Liver (tissue), 9 donors: Measurements from ENCODE around the gene RBKS. TPM values are rescaled to one million over a fixed set of nuclear protein-coding genes. Genes with fewer than 3 reads are reported as not detected.

Source experiments
- DNase-seq: peaks from one replicate; pipeline ENCODE4 v3.0.0-alpha.2; 2017; ENCODE audit warnings: low spot score
- H3K27ac ChIP-seq, 2 donors: one replicate each; pipeline ENCODE4 v1.7.0; 2013; ENCODE audit warnings: inconsistent platforms in 2 of 2, low read length in 2 of 2, control low read depth in 1 of 2, low read depth in 1 of 2, mild to moderate bottlenecking in 1 of 2
- H3K27me3 ChIP-seq, 4 donors: one replicate each; pipeline versions ENCODE4 v1.6.1 to v1.7.0; 2013; ENCODE audit warnings: low read length in 3 of 4, inconsistent platforms in 1 of 4, mild to moderate bottlenecking in 1 of 4, moderate library complexity in 1 of 4; ENCODE audit not compliant: control insufficient read depth in 4 of 4, insufficient read depth in 4 of 4
- H3K36me3 ChIP-seq, 4 donors: one replicate each; pipeline versions ENCODE4 v1.6.1 to v1.7.0; 2013; ENCODE audit warnings: low read length in 3 of 4, mild to moderate bottlenecking in 3 of 4, low read depth in 1 of 4, moderate library complexity in 1 of 4; ENCODE audit not compliant: control insufficient read depth in 4 of 4, insufficient read depth in 3 of 4
- H3K4me1 ChIP-seq, 4 donors: one replicate each; pipeline versions ENCODE4 v1.6.1 to v1.7.0; 2013; ENCODE audit warnings: low read length in 3 of 4, mild to moderate bottlenecking in 3 of 4, moderate library complexity in 1 of 4; ENCODE audit not compliant: control insufficient read depth in 4 of 4, insufficient read depth in 4 of 4
- H3K4me3 ChIP-seq, 3 donors: one replicate each; pipeline versions ENCODE4 v1.6.1 to v1.7.0; 2013; ENCODE audit warnings: low read length in 3 of 3, control low read depth in 1 of 3, low read depth in 1 of 3, mild to moderate bottlenecking in 1 of 3
- H3K9ac ChIP-seq, 2 donors: one replicate each; pipeline ENCODE4 v1.7.0; 2013; ENCODE audit warnings: low read length in 2 of 2, mild to moderate bottlenecking in 2 of 2, moderate library complexity in 2 of 2, control low read depth in 1 of 2, low read depth in 1 of 2
- H3K9me3 ChIP-seq, 4 donors: one replicate each; pipeline versions ENCODE4 v1.6.1 to v1.7.0; 2013; ENCODE audit warnings: low read length in 3 of 4; ENCODE audit not compliant: control insufficient read depth in 4 of 4
- FOXA1 ChIP-seq: IDR thresholded peaks from 2 replicates; pipeline ENCODE4 v1.6.1; 2016; ENCODE audit warnings: antibody characterized with exemption
- FOXA2 ChIP-seq: IDR thresholded peaks from 2 replicates; pipeline ENCODE4 v1.6.1; 2016; ENCODE audit warnings: antibody characterized with exemption
- HNF4G ChIP-seq: IDR thresholded peaks from 2 replicates; pipeline ENCODE4 v1.6.1; 2016; ENCODE audit warnings: antibody characterized with exemption
- NR2F2 ChIP-seq: IDR thresholded peaks from 2 replicates; pipeline ENCODE4 v1.6.1; 2016; ENCODE audit warnings: antibody characterized with exemption
- RAD21 ChIP-seq, 2 donors: IDR thresholded peaks; 2 replicates each; pipeline ENCODE4 v1.6.1; 2016; ENCODE audit warnings: antibody characterized with exemption in 2 of 2, mild to moderate bottlenecking in 2 of 2
- SP1 ChIP-seq: IDR thresholded peaks from 2 replicates; pipeline ENCODE4 v1.6.1; 2018; ENCODE audit warnings: antibody characterized with exemption, mild to moderate bottlenecking
- YY1 ChIP-seq: IDR thresholded peaks from 2 replicates; pipeline ENCODE4 v1.6.1; 2016; ENCODE audit warnings: antibody characterized with exemption, mild to moderate bottlenecking
- WGBS: extraction: QIAGEN DNeasy Blood & Tissue Kit; methylation state at CpG from one replicate; pipeline ENCODE4 v1.1.7; 2013; 5-methylcytosine and 5-hydroxymethylcytosine counted together
- polyA plus RNA-seq, 2 donors: library from polyadenylated mRNA; stranded (reverse) in 1 of 2; unstranded in 1 of 2; fragments of 200-250 nt in 1 of 2; fragments of >200 nt in 1 of 2; fragmentation: Nextera tagmentation in 1 of 2; extraction: Ambion mirVana in 1 of 2; gene quantifications; one replicate each; pipeline versions ENCODE4 v1.2.1 to v1.2.3, GENCODE V29; 2013 to 2015
- total RNA-seq, 2 donors: library from RNA; depleted of rRNA; stranded (reverse); fragments of >200 nt; gene quantifications; one replicate each; pipeline ENCODE4 v1.2.3, GENCODE V29; 2014
- TF ChIP-seq, protein P1 (sequence below): IDR thresholded peaks from 2 replicates; pipeline ENCODE4 v1.6.1; 2016; ENCODE audit warnings: antibody characterized with exemption, mild to moderate bottlenecking
- TF ChIP-seq, protein P2 (sequence below): fragments of 150-350 bp; IDR thresholded peaks from 2 replicates; pipeline ENCODE4 v1.5.1; 2017; ENCODE audit warnings: improper control_type of control experiment, low read depth, low read length; ENCODE audit not compliant: missing input control
- donor health status: healthy.
- donor health status: healthy.
- donor health status: healthy.
- donor health status: healthy.
- donor health status: healthy.

Gene RBKS
- total and polyA plus RNA-seq, 4 donors: 6.3 to 18.8 (median 15.2) TPM

DNA sequence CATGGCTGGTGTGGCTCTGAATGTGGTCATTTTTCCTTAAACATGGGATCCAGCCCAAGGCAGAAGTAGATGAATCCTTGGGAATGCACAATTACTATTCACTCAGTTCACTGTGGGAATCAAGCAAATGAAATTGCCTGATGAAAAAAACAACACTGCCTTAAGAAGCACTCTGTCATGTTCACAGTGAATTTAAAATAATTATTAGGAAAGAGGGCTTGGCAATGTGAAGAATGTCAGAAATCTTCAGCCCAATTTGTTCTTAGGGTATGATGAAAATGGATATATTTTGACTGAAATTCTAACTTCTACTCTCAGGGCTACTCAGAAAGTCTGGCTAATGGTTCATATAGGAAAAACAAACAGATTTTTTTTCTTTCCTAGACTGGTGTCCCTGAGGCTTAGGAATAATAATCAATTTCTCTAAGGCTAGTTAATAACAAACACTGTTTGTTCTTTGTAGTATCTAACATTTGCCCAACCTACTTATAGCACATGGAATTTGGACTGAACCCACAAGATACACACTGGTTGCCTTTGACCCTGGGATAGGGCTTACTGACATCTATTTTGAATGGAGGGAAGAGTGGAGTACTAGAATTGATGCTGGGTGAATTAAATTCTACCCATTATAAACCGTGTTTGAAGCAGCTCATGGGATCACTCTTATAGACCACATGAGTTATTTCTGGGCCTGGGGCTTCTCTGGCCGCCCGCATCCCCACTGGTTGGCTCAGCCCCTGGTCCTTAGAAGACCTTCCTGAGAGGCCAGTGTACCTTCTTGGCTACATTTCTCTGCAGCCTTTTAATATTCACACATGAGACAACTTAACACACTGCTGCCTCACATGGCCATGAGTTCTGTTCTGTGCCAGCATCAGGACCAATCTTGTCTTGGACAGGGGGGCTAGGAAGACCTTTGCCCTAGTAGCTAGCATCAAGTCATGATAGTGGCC lies 127.0 kb downstream of the RBKS start (continued):
- TF ChIP-seq, protein P1, sequence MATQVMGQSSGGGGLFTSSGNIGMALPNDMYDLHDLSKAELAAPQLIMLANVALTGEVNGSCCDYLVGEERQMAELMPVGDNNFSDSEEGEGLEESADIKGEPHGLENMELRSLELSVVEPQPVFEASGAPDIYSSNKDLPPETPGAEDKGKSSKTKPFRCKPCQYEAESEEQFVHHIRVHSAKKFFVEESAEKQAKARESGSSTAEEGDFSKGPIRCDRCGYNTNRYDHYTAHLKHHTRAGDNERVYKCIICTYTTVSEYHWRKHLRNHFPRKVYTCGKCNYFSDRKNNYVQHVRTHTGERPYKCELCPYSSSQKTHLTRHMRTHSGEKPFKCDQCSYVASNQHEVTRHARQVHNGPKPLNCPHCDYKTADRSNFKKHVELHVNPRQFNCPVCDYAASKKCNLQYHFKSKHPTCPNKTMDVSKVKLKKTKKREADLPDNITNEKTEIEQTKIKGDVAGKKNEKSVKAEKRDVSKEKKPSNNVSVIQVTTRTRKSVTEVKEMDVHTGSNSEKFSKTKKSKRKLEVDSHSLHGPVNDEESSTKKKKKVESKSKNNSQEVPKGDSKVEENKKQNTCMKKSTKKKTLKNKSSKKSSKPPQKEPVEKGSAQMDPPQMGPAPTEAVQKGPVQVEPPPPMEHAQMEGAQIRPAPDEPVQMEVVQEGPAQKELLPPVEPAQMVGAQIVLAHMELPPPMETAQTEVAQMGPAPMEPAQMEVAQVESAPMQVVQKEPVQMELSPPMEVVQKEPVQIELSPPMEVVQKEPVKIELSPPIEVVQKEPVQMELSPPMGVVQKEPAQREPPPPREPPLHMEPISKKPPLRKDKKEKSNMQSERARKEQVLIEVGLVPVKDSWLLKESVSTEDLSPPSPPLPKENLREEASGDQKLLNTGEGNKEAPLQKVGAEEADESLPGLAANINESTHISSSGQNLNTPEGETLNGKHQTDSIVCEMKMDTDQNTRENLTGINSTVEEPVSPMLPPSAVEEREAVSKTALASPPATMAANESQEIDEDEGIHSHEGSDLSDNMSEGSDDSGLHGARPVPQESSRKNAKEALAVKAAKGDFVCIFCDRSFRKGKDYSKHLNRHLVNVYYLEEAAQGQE: peak; percentile 82
- TF ChIP-seq SP1: peak; percentile 98
- TF ChIP-seq HNF4G: peak; percentile 98
- TF ChIP-seq YY1: peak; percentile 86
- peak; percentile 86 for TF ChIP-seq FOXA1
- peak; percentile 89 for TF ChIP-seq FOXA2
- TF ChIP-seq, protein P2, sequence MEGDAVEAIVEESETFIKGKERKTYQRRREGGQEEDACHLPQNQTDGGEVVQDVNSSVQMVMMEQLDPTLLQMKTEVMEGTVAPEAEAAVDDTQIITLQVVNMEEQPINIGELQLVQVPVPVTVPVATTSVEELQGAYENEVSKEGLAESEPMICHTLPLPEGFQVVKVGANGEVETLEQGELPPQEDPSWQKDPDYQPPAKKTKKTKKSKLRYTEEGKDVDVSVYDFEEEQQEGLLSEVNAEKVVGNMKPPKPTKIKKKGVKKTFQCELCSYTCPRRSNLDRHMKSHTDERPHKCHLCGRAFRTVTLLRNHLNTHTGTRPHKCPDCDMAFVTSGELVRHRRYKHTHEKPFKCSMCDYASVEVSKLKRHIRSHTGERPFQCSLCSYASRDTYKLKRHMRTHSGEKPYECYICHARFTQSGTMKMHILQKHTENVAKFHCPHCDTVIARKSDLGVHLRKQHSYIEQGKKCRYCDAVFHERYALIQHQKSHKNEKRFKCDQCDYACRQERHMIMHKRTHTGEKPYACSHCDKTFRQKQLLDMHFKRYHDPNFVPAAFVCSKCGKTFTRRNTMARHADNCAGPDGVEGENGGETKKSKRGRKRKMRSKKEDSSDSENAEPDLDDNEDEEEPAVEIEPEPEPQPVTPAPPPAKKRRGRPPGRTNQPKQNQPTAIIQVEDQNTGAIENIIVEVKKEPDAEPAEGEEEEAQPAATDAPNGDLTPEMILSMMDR: no peak

DNA sequence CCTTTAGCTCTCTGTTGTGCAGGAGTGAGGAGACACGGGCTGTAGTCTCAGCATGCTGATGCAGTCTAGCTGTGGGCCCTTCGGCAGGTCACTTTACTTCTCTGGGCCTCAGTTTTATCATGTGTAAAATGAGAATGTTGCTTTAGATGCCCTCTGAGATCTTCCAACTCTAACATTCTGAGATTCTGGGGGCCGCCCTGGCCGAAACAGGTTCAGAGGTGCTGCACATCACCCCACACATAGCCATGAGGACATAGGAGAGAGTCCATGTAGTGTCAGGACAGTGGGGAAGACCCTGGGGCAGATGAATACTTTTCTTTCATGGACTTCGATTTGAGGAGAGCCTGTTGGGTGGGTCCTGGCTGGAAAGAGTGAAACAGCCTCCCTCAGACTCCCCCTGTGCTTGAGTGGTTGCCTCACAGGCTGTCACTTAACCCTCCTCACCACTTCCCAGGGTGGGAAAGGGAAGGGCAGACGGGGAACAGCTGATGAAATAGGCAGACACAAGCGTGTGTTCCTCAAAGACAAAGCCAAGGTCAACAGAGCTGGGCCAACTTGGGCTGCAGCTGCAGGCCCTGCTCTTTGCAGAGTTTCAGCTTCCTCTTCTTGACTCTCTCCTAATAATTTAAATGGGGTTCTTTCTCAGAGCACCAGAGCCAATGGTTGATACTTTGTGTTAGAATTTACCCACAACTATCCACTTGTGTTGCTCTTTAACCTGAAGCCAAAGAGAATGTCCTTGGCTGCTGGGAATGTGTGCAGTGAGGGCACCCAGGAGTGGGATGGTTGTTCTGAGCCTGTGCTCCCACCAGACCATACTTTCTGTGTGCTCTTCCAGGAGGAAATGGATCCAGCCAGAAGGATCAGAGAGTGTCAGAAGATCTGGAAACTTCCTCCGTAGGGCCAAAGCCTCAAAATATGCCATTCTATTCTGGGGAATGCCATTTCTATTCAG lies 133.4 kb downstream of the RBKS start:
- WGBS: 81% methylated on average over 8 of the region's 8 CpGs
- Histone ChIP-seq H3K27ac (no peak overlapping the region), H3K9me3 (no peaks in the 10 kb centered on the region), H3K9ac (no peak overlapping the region), H3K27me3 (no peaks in the 10 kb centered on the region), H3K4me1 (peaks cover 7 to 40% (median 29%) of the 10 kb centered on the region in 4 donors), H3K36me3 (no peaks in the 10 kb centered on the region), H3K4me3 (no peak overlapping the region)
- TF ChIP-seq FOXA2: no peak
- no peak for TF ChIP-seq NR2F2
- TF ChIP-seq RAD21 (IDR thresholded peaks at IDR 0.05): peak in 1 of 2 donors; percentile 21
- no peak for DNase-seq

DNA sequence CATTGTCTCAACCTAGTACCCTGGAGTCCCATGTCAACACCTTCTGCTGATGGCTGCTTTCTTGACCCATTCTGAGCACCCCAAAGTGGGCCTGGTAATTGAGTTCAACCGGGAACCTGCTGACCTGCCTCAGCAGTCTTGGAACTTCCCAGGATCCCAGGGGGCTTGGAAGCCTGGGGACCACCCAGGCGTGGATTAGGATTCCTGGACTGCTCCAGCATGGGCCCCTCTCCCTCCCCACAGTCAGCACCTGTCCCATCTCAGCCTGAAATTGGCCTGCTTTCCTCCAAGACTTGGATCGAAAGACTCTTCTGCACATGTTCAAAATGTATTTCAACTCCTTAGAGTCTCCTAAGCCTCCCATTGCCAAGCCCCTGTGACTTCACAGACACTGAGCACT lies 134.1 kb downstream of the RBKS start:
- Histone ChIP-seq H3K4me3 (no peak overlapping the region), H3K4me1 (peaks cover 7 to 40% (median 28%) of the 10 kb centered on the region in 4 donors), H3K9me3 (no peaks in the 10 kb centered on the region), H3K27me3 (no peaks in the 10 kb centered on the region), H3K27ac (no peak overlapping the region), H3K9ac (no peak overlapping the region), H3K36me3 (no peaks in the 10 kb centered on the region)
- TF ChIP-seq FOXA1: no peak
- TF ChIP-seq YY1: no peak
- no peak for TF ChIP-seq HNF4G
- DNase-seq: no peak
- 96% methylated on average over 3 of the region's 3 CpGs for WGBS
